Naive B cell (primary cell): ENCODE measurements around the gene PDSS1. TPM values are rescaled to one million over a fixed set of nuclear protein-coding genes. Genes with fewer than 3 reads are reported as not detected.
A peak's percentile ranks its signal among the peaks of the same experiment; 100 is the strongest.
"Not testable (repeated sequence)": the region's sequence is repeated elsewhere in the genome, so short reads cannot be mapped to it uniquely, and the experiment has no call there.

Experiments used
- ATAC-seq, 2 donors: fragments of 150-1000 bp; cut with Tn5 transposase; 2 replicates each; pipeline ENCODE4 v1.10.0; 2021; ENCODE audit warnings: low read depth in 2 of 2, mild to moderate bottlenecking in 2 of 2, moderate library complexity in 2 of 2
- DNase-seq: peaks from one replicate; pipeline ENCODE4 v3.0.0; 2022
- H3K27ac Mint-ChIP-seq, 6 donors: one replicate each; pipeline ENCODE4 v1.8.0; 2020 to 2022; ENCODE audit warnings: mild to moderate bottlenecking in 6 of 6, mixed read lengths in 6 of 6, moderate library complexity in 5 of 6, inconsistent platforms in 2 of 6
- H3K27me3 Mint-ChIP-seq, 3 donors: one replicate each; pipeline ENCODE4 v1.8.0; 2021 to 2022; ENCODE audit warnings: mixed read lengths in 3 of 3, mild to moderate bottlenecking in 1 of 3
- H3K36me3 Mint-ChIP-seq, 2 donors: one replicate each; pipeline ENCODE4 v1.8.0; 2020 to 2022; ENCODE audit warnings: mixed read lengths in 2 of 2, inconsistent platforms in 1 of 2, mild to moderate bottlenecking in 1 of 2
- H3K4me1 Mint-ChIP-seq, 3 donors: one replicate each; pipeline ENCODE4 v1.8.0; 2020 to 2022; ENCODE audit warnings: mixed read lengths in 3 of 3, inconsistent platforms in 1 of 3, mild to moderate bottlenecking in 1 of 3, moderate library complexity in 1 of 3
- H3K4me3 Mint-ChIP-seq, 8 donors: one replicate each; pipeline ENCODE4 v1.8.0; 2020 to 2022; ENCODE audit warnings: mild to moderate bottlenecking in 8 of 8, mixed read lengths in 8 of 8, moderate library complexity in 8 of 8, inconsistent platforms in 2 of 8
- H3K9me3 Mint-ChIP-seq, 7 donors: one replicate each; pipeline ENCODE4 v1.8.0; 2020 to 2022; ENCODE audit warnings: mixed read lengths in 7 of 7, mild to moderate bottlenecking in 5 of 7, inconsistent platforms in 2 of 7, moderate library complexity in 1 of 7
- polyA plus RNA-seq, 6 donors: library from polyadenylated mRNA; unstranded; fragments of 300-500 nt; fragmentation: Illumina TruSeq; gene quantifications; one replicate each; pipeline ENCODE4 v1.2.3, GENCODE V29; 2021; ENCODE audit warnings: low read depth in 6 of 6

Gene PDSS1
- polyA plus RNA-seq, 6 donors from 2014 or later: 2.5 to 6.0 (median 2.6) TPM; not detected in 1

DNA sequence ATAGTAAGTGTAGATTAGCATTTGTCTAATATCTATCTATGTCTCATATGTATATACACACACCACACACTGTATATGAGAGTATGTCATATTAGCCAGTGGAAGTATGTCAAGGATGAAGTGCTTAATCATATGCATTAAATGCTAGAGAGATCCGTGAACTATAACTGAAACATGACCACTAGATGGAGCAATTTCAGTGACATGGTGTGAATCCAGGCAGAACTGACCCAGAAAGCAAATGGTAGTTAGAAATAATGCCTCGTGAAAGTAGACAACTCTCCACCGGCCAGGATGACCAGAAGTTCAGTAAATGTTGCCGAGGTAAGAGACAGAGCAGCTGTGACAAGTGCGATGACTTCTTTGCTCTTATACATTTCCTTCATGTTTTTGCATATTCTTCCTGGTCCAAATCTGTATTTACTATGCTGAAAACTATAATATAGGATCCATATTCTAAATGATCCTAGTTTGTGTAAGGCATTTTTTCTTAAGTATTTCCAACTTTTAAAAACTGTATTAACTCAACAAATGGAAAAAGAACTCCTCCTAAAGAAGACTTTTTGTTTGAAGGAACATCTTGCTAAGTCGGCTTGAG, 12.7 kb upstream of the PDSS1 start:
- Mint-ChIP-seq H3K27ac (peak overlapping the region in 1 of 6 donors; percentile 49), H3K27me3 (peaks cover 7 to 27% (median 15%) of the 10 kb centered on the region in 3 donors)
- not testable (repeated sequence) for H3K4me1 Mint-ChIP-seq, H3K4me3 Mint-ChIP-seq, H3K36me3 Mint-ChIP-seq, H3K9me3 Mint-ChIP-seq
- peak; percentile 25 for DNase-seq
- ATAC-seq: peak; percentile 94 to 96

DNA sequence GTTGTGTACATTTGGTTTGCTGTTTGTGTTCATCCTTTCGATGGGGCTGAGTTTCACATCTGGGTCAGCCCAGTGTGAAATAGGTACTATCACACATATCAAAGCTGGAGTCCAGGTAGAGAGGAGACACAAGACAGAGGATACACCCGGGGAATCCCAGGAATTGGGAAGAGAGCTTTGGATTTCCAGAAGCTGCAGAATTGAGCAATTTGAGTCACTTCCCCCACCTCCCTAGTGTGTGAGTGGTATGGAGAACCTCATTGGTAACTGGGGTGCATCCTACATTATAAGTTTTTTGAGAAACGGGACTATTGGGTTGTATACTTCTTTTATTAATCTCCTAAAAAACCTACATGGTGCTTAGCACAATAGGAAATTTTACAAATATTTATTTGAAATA, 12.1 kb upstream of the PDSS1 start:
- DNase-seq (no peak), ATAC-seq (no peak)
- H3K9me3 Mint-ChIP-seq: peaks cover 0 to 3% (median 0%) of the 10 kb centered on the region in 7 donors
- H3K27ac Mint-ChIP-seq: no peak overlapping the region
- no peaks in the 10 kb centered on the region for H3K36me3 Mint-ChIP-seq
- H3K4me3 Mint-ChIP-seq: no peak overlapping the region
- peaks cover 10 to 31% (median 15%) of the 10 kb centered on the region in 3 donors for H3K27me3 Mint-ChIP-seq
- peaks cover 0 to 2% (median 0%) of the 10 kb centered on the region in 3 donors for H3K4me1 Mint-ChIP-seq

DNA sequence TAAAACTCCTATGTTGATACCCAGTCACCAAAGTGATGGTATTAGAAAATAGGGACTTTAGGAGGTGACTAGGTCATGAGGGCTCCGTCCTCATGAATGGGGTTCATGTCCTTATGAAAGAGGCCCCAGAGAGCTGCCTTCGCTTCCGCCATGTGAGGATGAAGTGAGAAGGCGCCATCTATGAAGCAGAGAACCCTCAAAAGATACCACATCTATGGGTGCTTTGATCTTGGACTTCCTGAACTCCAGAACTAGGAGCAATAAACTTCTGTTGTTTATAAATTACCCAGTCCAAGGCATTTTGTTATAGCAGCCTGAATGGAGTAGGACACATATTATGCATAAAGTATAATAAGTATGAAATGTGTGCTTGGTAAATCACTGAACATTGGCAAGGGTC, 8.1 kb upstream of the PDSS1 start:
- Mint-ChIP-seq H3K27ac (no peak overlapping the region), H3K27me3 (peaks cover 10 to 31% (median 19%) of the 10 kb centered on the region in 3 donors), H3K4me3 (peak overlapping the region in 1 of 8 donors; percentile 5), H3K9me3 (no peaks in the 10 kb centered on the region), H3K36me3 (no peaks in the 10 kb centered on the region), H3K4me1 (peaks cover 0 to 2% (median 0%) of the 10 kb centered on the region in 3 donors)
- no peak for ATAC-seq
- no peak for DNase-seq

DNA sequence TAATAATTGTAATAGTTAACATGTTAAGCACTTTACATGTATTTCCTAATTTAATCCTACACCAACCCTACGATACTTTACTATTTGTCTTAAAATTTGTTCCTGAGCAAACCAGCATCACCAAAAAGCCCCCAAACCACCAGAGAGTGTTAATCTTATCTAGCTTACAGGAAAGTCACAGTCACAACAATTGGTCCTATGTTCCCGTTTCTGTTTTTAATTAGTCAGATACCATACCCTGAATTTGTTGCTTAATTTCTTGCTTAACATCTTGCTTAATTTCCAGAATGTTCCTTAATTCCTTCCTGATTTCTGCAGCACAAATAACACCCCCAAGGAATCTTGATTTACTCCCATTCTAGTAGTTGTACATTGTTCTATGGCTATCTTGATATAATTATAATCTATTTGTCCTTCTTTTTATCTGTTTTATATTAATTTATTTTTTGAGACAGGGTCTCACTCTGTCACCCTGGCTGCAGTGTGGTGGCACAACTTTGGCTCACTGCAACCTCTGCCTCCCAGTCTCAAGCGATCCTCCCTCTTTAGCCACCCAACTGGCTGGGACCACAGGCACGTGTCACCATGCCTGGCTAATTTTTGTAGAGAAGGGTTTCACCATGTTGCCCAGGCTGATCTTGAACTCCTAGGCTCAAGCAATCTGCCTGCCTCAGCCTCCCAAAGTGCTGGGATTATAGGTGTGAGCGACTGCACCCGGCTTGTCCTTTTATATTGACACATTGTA, 6.6 kb upstream of the PDSS1 start:
- H3K27ac Mint-ChIP-seq: no peak overlapping the region
- DNase-seq: no peak
- ATAC-seq: no peak
- H3K4me1 Mint-ChIP-seq: no peaks in the 10 kb centered on the region
- H3K4me3 Mint-ChIP-seq: no peak overlapping the region
- H3K36me3 Mint-ChIP-seq: no peaks in the 10 kb centered on the region
- H3K9me3 Mint-ChIP-seq: no peaks in the 10 kb centered on the region
- peaks cover 10 to 23% (median 14%) of the 10 kb centered on the region in 3 donors for H3K27me3 Mint-ChIP-seq

DNA sequence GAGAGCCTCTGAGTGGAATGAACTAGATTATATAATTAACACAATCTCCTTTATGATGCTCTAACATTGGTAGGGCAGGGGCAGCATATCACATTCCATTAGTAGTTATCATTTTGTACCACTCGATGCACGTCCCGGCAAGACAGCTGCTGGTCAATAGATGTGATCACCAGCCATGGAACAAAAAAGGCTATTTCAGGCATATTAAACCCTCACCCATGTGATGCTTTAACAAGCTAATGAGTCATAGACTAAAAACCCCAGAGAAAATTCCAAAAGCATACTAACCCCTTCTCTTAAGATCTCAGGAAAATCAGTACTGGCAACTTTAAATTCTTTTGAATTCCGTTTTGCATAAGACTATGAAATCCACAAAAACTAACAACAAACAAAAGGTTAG, 3.0 kb upstream of the PDSS1 start:
- Mint-ChIP-seq H3K4me1 (peaks cover 17 to 23% (median 21%) of the 10 kb centered on the region in 3 donors), H3K4me3 (peak overlapping the region in 1 of 8 donors; percentile 58)
- not testable (repeated sequence) for H3K27ac Mint-ChIP-seq, H3K9me3 Mint-ChIP-seq, ATAC-seq, H3K36me3 Mint-ChIP-seq, DNase-seq, H3K27me3 Mint-ChIP-seq

DNA sequence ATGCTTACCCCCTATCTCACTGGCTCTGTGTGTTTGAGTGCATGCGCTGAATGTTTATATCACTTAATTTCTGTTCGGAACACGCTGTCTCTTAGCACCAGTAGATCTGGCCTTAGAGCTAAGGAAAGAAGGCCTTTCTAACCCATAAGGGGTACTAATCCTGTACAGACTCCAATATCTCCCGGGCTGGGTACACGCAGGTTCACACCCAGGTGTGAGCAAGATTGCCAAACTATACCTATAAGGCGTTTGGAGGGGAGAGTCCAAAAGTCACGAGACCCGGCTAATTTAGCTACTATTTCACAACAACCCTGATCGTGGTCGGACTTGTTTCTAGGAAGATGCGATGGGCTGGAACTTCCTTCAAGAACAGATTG, 727 bp upstream of the PDSS1 start:
- H3K4me3 Mint-ChIP-seq: peak overlapping the region; percentile 95 to 99 (median 98)
- H3K36me3 Mint-ChIP-seq: no peaks in the 10 kb centered on the region
- no peaks in the 10 kb centered on the region for H3K27me3 Mint-ChIP-seq
- H3K27ac Mint-ChIP-seq: peak overlapping the region; percentile 54 to 96 (median 82)
- no peak for DNase-seq
- H3K9me3 Mint-ChIP-seq: no peaks in the 10 kb centered on the region
- no peak for ATAC-seq
- peaks cover 17 to 27% (median 27%) of the 10 kb centered on the region in 3 donors for H3K4me1 Mint-ChIP-seq

DNA sequence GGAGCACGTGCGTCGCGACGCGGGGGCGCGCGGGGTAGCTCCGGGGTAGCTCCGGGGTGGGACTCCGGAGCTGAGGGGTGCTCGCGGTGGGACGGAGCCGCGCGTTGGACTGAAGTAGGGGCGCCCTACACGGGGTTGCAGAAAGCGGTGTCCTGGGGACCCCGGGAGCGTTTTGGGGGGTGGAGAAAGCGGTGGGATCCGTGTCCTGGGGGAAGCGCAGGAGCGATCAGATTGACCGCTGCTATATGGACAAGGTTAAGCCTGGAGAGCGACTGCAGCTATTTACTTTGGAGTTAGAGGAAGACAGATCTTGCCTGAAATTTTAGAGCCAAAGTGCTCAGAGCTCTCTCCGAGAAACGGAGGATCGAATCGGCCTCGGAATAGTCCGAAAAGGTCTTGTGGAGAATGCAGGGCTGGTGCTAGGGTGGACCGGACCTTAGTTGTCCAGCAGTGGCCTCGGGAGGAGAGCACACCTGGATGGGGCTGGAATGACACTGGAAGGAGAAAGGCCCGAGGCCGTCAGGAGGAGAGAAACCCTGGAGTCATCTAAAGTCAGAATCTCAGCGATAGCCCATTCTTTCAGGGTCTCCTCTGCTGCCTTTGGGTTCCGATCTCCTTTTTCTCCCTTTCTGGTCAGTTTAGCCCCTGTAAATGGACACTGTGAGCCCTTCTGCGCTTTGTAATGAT, 564 bp downstream of the PDSS1 start:
- DNase-seq: no peak
- H3K27me3 Mint-ChIP-seq: no peaks in the 10 kb centered on the region
- peaks cover 17 to 27% (median 27%) of the 10 kb centered on the region in 3 donors for H3K4me1 Mint-ChIP-seq
- H3K36me3 Mint-ChIP-seq: no peaks in the 10 kb centered on the region
- peak overlapping the region; percentile 90 to 99 (median 95) for H3K4me3 Mint-ChIP-seq
- no peak for ATAC-seq
- H3K27ac Mint-ChIP-seq: peak overlapping the region in 4 of 6 donors; percentile 32 to 86 (median 78)
- H3K9me3 Mint-ChIP-seq: no peaks in the 10 kb centered on the region

DNA sequence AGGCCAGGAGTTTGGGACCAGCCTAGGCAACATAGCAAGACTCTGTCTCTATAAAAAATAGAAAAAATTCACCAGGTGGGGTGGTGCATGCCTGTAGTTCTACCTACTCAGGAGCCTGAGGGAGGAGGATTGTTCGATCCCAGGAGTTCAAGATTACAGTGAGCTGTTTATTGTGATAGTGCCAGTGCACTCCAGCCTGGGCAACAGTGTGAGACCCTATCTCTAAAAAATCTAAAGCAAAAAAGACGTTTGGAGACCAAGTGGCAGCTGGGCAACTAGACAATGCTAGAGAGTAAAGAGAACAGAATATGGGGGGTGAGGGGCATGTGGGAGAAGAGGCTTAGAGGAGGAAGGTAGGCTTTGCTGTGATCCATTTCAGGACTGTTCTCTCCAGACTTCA, 1.4 kb downstream of the PDSS1 start:
- no peak for ATAC-seq
- Mint-ChIP-seq H3K4me1 (peaks cover 17 to 27% (median 27%) of the 10 kb centered on the region in 3 donors), H3K27me3 (no peaks in the 10 kb centered on the region), H3K9me3 (no peaks in the 10 kb centered on the region), H3K27ac (peak overlapping the region in 1 of 6 donors; percentile 47), H3K36me3 (no peaks in the 10 kb centered on the region), H3K4me3 (peak overlapping the region in 7 of 8 donors; percentile 35 to 99 (median 95))
- no peak for DNase-seq

DNA sequence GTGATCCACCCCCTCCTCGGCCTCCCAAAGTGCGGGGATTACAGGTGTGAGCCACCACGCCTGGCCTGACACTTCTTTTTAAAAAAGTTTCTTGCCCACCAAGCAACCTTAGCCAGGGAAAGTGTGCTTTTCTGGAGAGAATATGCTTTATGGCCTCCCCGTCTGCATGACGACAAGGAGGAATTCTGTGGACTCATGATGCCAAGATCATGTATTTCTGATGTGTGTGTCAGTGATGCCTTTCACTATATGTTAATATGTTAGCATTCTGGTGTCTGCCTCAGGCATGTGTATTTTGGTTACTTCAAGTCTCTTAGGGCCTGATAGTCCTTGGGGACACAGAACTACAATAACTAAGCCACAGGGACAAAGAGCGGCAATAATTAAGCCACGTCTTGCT, 2.1 kb downstream of the PDSS1 start:
- Mint-ChIP-seq H3K4me1 (peaks cover 17 to 27% (median 27%) of the 10 kb centered on the region in 3 donors), H3K27ac (peak overlapping the region in 1 of 6 donors; percentile 67), H3K36me3 (no peaks in the 10 kb centered on the region), H3K9me3 (no peaks in the 10 kb centered on the region), H3K27me3 (no peaks in the 10 kb centered on the region), H3K4me3 (peak overlapping the region in 3 of 8 donors; percentile 35 to 99 (median 99))
- DNase-seq (no peak), ATAC-seq (no peak)

DNA sequence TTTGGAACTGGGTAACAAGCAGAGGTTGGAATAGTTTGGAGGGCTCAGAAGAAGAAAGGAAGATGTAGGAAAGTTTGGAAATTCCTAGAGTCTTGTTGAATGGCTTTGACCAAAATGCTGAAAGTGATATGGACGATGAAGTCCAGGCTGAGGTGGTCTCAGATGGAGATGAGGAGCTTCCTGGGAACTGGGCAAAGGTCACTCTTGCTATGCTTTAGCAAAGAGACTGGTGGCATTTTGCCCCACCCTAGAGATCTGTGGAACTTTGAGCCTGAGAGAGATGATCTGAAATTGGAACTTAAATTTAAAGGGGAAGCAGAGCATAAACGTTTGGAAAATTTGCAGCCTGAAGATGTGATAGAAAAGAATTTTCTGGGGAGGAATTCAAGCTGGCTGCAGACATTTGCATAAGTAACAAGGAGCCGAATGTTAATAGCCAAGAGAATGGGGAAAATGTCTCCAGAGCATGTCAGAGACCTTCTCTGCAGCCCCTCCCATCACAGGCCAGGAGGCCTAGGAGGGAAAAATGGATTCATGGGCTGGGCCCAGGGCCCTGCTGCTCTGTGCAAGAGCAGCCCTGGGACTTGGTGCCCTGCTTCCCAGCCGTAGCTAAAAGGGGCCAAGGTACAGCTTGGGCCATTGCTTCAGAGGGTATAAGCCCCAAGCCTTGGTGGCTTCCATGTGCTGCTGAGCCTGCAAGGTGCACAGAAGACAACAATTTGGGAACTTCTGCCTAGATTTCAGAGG, 3.6 kb downstream of the PDSS1 start:
- ATAC-seq: no peak
- H3K4me1 Mint-ChIP-seq: peaks cover 17 to 27% (median 27%) of the 10 kb centered on the region in 3 donors
- peak overlapping the region in 2 of 6 donors; percentile 16 to 81 for H3K27ac Mint-ChIP-seq
- no peaks in the 10 kb centered on the region for H3K9me3 Mint-ChIP-seq
- peak overlapping the region in 2 of 8 donors; percentile 31 to 76 for H3K4me3 Mint-ChIP-seq
- H3K36me3 Mint-ChIP-seq: peaks cover 0 to 5% of the 10 kb centered on the region in 2 donors
- DNase-seq: no peak
- H3K27me3 Mint-ChIP-seq: no peaks in the 10 kb centered on the region

DNA sequence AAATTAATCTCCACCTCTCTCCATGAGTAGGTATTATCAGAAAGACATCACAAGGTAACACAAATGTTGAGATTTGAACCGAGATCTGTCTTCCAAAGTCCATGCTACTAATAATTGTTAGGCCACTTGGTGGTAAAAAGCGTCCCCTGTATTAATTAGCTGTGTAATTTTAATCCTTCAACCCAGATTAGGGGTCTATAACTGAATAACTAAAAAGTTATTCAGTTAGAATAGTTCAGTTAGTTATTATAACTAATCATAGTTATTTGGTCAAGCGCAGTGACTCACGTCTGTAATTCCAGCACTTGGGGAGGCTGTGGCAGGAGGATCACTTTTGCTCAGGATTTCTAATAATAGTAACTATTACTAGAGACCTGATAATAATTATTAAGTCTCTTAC, 5.6 kb downstream of the PDSS1 start:
- no peaks in the 10 kb centered on the region for H3K9me3 Mint-ChIP-seq
- peaks cover 4 to 21% (median 16%) of the 10 kb centered on the region in 3 donors for H3K4me1 Mint-ChIP-seq
- DNase-seq (no peak), ATAC-seq (no peak)
- no peak overlapping the region for H3K4me3 Mint-ChIP-seq
- no peak overlapping the region for H3K27ac Mint-ChIP-seq
- H3K27me3 Mint-ChIP-seq: no peaks in the 10 kb centered on the region
- H3K36me3 Mint-ChIP-seq: peaks cover 17 to 25% of the 10 kb centered on the region in 2 donors

DNA sequence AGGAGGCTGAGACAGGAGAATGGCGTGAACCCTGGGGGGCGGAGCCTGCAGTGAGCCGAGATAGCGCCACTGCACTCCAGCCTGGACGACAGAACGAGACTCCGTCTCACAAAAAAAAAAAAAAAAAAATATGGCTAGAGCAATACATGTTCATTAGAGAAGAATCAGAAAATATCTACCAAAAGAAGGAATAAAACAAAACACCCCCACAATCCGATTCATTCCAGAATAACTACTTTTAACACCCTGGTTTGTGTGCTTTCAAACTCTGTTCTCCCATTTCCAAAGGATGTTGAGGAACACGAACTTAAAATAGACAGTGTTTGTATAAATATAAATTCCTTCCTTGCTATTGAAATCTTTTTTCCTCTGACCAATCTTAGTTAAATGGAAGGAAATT, 6.5 kb downstream of the PDSS1 start:
- no peaks in the 10 kb centered on the region for H3K27me3 Mint-ChIP-seq
- peaks cover 0 to 12% (median 7%) of the 10 kb centered on the region in 3 donors for H3K4me1 Mint-ChIP-seq
- peaks cover 17 to 34% of the 10 kb centered on the region in 2 donors for H3K36me3 Mint-ChIP-seq
- no peaks in the 10 kb centered on the region for H3K9me3 Mint-ChIP-seq
- no peak overlapping the region for H3K27ac Mint-ChIP-seq
- no peak overlapping the region for H3K4me3 Mint-ChIP-seq
- DNase-seq (no peak), ATAC-seq (no peak)

DNA sequence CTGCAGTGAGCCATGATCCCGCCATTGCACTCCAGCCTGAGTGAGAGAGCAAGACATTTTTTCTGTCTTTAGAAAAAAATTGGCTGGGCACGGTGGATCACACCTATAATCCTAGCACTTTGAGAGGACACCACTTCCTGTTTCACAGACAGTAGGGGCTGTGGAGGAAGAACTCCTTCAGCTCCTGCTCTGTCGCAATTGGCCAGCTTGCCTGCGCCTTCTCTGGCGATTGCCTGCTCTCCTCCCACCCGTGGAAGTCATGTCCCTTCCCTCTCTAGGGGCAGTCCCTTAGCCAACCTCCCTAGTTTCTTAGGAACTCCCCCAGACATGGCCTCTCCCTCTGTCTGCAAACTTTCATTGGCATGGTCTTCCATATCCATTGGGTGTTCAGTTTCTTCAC, 8.7 kb downstream of the PDSS1 start:
- Mint-ChIP-seq H3K4me3 (no peak overlapping the region), H3K27ac (peak overlapping the region in 1 of 6 donors; percentile 49), H3K36me3 (peaks cover 17 to 36% of the 10 kb centered on the region in 2 donors), H3K4me1 (peaks cover 0 to 6% (median 0%) of the 10 kb centered on the region in 3 donors), H3K27me3 (no peaks in the 10 kb centered on the region), H3K9me3 (no peaks in the 10 kb centered on the region)
- no peak for DNase-seq
- no peak for ATAC-seq
